HG03460 (cell line): ENCODE data around the gene ZNF497.
A peak's percentile ranks its signal among the peaks of the same experiment; 100 is the strongest.
"Not testable (repeated sequence)": the region's sequence is repeated elsewhere in the genome, so short reads cannot be mapped to it uniquely, and the experiment has no call there.

Source experiments
- ATAC-seq: cut with Tn5 transposase; IDR thresholded peaks from one replicate; pipeline ENCODE4 v1.9.1; 2021; ENCODE audit not compliant: unreplicated experiment

ZNF497 gene

DNA sequence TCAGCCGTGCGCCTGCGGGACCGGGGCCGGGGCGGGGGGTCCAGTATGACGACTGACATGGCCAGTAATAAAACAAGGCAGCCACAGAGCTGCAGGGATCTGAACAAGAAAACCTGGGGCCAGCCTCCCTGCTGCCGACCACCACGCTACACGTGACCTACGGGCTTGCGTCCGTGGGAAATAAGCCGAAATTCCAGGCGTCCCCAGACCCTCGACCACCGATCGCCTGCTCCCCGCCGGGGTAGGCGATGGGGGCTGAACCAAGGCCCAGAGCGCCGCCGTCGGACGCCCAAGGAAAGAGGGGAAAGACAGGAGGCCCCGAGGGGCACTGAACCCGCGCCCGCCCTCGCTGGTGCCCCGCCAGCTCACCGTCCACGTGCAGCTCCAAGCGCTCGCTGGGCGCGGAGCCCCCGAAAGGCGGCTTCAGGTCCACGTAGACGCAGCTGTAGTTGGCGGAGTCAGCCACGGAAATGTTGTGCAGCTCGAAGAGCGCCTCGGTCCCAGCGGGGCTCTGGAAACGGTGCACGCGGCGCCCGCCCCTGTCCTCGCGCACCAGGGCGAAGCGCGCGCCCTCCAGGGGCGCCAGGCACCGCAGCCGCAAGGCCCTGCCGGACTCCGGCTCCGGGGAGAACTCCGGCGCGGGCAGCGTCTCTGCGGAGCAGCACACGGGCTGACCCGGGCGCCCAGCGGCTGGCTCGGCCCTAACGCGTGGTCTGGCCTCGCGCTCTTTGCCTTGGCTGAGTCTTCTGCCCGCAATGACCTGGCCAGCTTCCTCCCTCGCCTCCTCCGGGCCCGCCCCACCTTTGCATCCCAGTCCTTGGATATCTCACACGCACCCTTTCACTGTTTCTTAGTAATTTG lies 12.3 kb downstream of the ZNF497 start:
- ATAC-seq: no peak

DNA sequence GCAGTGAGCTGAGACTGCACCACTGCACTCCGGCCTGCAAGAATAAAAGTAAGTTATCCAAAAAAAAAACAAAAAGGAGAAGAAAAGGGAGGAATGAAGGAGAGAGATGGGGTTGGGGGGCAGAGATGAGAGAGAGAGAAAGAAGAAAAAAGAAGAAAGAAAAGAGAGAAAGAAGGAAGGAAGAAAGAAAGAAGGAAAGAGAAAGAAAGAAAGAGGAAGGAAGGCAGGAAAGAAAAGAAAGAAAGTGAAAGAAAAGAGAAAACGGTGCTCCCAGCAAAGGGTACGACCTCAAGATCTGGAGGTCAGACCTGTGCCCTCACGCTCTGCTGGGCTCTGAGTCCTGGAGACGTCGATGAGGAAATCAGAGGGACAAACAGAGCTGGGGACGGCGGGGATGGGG lies 13.0 kb downstream of the ZNF497 start:
- ATAC-seq: no peak

DNA sequence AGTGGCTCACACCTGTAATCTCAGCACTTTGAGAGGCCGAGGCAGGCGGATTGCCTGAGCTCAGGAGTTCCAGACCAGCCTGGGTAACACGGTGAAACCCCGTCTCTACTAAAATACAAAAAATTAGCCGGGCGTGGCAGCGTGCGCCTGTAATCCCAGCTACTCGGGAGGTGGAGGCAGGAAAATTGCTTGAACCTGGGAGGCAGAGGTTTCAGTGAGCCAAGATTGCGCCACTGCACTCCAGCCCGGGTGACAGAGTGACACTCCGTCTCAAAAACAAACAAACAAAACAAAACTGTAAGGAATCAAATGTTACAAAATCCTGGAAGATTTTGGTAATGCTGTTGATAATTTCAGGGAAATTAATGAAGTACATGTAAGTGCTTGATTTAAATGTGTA lies 14.5 kb downstream of the ZNF497 start:
- not testable (repeated sequence) for ATAC-seq

DNA sequence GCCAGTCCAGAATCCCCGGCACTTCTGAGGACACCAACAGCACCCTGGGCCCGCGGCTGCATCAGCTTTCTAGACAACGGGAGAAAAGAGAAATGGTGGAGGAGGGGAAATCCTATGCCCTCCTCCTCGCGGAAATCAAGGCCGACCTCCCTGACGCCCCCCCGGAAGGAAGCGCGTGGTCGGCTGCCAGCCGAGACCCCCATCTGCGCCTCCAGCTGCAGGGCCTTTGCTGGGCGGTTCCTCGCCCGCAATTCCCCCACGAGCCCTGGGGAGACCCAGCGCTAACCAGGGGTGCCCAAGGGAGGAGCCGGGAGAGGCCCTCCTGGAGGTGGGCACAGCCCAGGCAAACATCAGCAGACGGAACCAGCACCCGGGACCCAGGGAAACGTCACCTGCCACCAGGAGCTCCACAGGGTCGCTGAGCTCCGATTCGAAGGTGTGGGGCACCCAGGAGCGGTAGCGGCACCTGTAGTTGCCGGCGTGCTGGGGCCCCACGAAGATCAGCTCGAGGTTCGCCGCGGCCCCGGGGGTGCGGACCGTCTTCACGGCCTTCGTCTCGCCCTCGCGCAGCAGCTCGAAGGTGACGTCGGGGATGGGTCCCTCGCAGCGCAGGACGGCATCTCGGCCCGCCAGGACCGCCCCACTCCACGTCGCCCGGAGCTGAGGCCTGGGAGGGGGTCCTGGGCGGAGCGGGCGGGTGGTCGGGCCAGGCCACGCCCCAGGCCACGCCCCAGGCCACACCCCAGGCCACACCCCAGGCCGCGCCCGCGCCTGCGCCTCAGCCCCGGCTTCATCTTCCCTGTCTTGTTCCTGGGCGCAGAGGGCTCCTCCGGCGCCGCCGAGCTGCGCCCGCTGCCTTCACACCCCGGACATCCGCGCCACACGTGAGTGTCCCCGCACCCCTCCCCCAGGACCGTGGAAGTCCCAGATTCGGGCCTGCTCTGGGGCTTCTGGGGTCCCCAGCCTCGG lies 15.3 kb downstream of the ZNF497 start:
- ATAC-seq: peak; percentile 81

DNA sequence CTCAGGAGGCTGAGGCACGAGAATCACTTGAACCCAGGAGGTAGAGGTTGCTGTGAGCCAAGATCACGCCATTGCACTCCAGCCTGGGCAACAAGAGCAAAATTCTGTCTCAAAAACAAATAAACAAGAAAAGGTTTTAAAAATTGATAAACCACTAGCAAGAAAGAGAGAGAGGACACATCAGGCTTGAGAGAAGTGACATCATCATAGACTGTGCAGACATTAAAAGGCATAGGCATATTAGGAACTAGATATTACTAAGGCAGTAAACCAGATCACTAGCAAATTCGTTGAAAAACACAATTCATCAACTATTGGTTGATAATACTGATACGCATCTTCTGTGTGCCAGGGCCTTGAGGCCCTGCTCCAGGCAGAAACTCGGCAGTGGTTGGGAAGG lies 17.0 kb downstream of the ZNF497 start:
- no peak for ATAC-seq

DNA sequence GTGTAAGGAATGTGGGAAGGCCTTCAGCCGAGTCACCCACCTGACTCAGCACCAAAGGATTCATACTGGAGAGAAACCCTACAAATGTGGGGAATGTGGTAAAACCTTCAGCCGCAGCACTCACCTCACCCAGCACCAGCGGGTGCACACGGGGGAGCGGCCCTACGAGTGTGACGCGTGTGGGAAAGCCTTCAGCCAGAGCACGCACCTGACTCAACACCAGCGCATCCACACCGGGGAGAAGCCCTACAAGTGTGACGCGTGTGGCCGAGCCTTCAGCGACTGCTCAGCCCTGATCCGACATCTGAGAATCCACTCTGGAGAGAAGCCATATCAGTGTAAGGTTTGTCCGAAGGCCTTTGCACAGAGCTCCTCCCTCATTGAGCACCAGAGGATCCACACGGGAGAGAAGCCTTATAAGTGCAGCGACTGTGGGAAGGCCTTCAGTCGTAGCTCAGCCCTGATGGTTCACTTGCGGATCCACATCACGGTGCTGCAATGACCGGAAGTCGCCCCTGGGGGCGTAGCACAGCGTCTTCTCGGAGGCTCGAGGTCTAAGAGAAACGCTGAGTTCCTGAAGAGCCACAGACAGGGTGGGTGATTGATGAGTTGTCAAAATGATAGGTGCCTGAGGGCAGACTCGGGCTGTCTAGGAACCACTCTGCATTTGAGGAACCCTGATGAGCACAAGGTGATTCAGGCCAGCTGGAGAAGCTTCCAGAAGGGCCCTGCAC lies 23.6 kb downstream of the ZNF497 start:
- ATAC-seq: no peak

DNA sequence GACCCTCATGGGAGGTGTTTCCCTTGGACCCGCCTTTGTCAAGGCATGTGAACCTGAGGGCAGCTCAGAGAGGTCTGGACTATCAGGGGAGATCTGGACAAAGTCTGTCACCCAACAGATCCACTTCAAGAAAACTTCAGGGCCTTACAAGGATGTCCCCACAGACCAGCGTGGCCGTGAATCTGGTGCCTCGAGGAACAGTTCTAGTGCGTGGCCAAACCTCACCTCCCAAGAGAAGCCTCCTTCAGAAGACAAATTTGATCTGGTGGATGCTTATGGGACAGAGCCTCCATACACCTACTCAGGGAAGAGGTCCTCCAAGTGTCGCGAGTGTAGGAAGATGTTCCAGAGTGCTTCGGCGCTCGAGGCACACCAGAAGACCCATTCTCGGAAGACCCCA lies 24.2 kb downstream of the ZNF497 start:
- ATAC-seq: no peak

DNA sequence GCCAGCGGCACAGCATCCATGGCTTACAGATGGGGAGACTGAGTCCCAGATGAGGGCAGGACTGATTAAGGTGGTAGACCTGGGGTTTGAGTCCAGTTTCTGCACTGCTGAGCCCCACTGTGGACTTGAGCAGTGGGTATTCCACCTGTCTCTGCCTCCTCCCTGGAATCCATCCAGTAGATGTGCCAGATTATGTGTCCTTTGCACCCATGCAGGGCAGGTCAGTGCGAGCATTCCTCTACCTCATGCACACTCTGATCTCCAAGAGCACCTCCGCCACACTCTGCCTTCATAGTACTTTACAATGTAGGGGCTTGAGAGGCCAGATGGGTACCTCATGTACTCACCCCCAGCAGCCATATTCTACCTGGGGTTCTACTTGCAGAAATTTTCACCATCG lies 25.7 kb downstream of the ZNF497 start:
- ATAC-seq: no peak

DNA sequence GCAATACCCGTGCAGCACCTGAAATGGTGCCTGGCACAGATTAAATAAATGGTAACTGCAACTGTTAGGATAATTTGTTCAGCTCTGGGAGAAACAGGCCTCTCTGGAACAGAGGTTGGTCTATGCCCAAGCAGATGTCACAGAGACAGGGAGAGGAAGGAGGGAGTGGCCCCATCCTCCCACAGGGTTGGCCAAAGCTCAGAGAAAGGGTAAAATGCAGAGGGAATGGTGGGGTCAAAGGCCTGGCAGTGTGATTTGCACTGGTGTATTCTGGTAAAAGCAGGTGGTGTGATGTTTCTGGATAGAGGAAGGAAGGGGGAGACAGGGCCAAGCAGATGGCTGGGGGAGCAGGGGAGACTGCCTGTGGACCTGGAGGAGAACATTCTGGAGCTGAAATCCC lies 26.3 kb downstream of the ZNF497 start:
- ATAC-seq: no peak

DNA sequence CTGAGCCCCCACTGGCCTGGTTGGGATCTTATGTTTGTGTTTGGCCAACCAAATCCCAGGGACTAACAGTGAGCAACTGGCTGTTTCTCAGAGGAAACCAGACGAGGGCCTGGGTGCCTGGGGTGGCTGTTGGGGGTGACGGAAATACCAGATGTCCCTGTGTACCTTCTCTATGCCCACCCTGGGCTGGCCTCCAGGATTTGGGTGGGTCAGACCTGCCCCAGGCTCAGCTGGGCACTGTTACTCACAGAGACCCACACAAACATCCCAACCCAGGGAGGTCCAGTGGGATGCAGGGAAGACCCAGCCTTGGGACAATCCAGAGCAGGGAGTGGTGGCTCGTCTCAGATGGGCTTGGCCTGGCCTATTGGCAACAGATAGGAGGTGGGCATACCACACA lies 26.9 kb downstream of the ZNF497 start:
- no peak for ATAC-seq

DNA sequence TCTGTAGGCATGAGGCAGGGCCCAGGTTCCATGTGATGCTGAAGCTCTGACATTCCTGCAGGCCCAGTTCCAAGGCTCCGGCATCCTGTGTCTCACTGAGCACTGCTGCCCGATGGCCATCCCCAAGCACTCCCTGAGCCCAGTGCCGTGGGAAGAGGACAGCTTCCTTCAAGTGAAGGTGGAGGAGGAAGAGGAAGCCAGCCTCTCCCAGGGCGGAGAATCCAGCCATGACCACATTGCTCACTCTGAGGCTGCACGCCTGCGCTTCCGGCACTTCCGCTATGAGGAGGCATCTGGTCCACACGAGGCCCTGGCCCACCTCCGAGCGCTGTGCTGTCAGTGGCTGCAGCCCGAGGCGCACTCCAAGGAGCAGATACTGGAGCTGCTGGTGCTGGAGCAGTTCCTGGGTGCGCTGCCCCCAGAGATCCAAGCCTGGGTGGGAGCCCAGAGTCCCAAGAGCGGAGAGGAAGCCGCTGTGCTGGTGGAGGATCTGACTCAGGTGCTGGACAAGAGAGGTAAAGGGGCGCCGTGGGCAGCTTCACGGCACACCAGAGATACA lies 27.8 kb downstream of the ZNF497 start:
- ATAC-seq: no peak

DNA sequence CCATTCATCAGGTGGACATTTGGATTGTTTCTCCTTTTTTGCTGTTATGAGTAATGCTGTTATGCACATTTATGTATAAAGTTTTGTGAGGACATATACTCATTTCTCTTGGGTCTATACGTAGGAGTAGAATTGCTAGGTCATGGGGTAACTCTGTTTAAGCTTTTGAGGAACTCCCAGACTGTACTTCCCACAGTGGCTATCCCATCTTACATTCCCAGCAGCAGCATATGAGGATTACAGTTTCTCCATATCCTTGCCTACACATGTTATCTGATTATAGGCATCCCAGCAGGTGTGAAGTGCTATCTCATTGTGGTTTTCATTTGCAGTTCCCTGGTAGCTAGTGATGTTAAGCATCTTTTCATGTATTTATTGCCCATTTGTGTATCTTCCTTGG lies 29.9 kb downstream of the ZNF497 start:
- ATAC-seq: no peak

DNA sequence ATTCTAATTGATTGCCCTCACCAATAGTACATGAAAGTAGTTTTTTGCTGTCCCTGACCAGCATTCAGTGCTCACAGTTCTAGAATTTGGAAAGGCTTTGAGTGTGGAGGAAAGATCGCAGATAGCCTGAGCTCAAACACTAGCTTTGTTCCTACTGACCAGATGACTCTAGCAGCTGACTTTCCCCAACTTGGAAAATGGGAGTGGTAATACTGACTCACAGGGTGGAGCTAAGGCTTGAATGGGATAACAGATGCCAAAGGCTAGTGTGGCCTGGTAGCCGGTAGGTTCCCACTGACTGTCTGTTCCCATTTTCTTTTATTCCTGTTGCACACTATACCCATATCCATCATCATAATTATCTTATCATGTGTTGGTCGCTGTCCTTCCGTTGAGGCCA lies 32.1 kb downstream of the ZNF497 start:
- no peak for ATAC-seq

DNA sequence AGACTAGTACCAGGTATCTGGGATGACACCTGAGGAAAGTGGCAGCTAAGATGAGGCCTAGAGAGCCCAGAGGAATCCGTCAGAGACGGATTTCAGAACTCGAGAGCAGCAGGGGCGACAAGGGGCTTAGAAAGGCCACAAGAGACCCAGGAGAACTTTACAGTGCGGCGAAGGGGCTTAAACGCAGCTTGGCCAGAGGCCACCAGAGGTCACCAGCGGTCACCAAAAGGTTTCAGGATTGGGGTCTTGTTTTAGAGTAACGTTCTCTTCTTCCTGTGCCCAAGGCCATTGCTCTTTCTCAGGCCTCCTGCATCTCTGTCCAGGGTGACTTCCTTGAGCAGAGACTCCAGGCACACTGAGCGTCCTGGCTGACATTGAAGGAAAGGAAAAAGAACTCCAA lies 33.6 kb downstream of the ZNF497 start:
- no peak for ATAC-seq

DNA sequence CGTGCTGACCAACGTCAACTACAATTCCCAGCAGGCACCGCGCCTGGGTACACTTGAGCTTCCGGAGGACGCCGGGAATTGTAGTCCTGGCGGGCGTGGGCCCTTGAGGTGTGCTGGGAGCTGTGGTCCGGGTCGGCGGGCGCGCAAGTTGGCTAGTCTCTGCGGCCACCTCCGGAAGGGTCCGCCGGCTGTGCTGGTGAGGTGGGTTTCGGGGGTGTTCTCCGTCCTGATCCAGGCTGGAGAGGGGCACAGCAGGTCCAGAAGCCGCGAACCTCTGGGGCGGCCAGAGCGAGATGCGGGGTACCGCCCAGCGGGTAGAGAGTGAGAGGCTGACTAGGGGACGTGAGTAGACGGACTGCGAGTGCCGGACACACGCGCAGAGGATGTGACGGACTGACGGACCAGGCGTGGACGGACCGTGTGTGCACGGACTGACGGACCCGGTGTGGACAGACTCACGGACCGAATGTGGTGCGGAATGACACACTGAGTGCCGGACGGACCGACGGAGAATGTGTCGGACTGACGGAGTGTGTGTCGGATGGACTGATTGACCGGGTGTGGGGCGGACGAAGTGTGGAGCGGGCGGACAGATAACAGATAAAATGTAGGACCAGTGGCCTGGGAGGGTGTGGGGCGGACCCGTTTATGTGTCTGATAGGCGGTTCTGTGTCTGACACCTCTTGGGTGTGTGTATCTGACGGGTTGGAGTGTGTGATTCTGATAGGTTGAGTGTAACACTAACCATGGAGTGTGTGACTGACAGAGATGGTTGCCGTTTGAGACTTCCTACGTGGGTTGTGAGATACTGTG lies 35.4 kb downstream of the ZNF497 start, which contains the start of gene ZSCAN22:
Gene ZSCAN22, plus strand, starts transcription at position 81 of the 813 bp plus-strand sequence. CDS start 7,809 bp downstream, outside the sequence.
- peak; percentile 89 for ATAC-seq

DNA sequence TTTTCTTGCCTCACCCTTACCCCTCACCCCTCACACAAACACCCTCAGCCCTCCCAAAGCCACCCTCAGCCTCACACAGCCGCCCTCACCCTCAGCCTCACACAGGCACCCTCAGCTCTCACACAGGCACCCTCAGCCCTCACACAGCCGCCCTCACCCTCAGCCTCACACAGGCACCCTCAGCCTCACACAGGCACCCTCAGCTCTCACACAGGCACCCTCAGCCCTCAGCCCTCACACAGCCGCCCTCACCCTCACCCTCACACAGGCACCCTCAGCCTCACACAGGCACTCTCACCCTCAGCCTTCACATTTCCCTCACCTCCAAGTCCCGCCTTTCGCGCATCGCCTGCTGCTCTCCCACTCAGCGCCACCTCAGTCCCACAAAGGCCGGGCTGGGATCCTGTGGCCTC lies 36.0 kb downstream of the ZNF497 start:
- no peak for ATAC-seq

DNA sequence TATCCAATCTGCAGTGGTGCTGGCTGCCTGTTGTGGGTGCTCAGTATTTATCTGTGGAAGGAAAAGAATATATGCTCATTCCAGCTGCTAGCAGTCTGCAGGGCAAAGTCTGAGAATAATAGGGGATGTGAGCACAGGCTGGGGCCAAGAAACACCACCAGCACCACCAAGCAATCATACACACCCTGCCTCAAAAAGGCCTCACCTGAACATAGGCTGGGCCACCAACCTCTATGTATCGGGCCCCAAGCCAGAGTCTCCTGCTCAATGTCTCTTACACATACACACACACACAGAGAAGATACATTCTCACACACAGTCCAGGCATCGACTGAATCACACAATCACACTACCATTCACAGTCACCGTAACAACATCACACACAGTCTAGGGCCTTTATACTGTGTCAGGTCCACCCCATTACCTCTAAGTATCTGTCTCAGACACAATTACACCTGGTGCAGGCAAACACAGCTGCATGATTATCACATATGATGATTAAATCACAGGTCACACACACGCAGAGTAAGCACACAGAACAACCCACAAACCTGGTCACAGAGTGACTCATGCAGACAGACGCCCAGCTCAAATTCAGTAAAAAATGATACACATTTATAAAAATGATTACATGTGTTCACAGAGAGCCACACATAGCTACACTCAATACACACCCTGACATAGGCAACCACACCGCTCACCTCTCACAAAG lies 37.1 kb downstream of the ZNF497 start:
- no peak for ATAC-seq

DNA sequence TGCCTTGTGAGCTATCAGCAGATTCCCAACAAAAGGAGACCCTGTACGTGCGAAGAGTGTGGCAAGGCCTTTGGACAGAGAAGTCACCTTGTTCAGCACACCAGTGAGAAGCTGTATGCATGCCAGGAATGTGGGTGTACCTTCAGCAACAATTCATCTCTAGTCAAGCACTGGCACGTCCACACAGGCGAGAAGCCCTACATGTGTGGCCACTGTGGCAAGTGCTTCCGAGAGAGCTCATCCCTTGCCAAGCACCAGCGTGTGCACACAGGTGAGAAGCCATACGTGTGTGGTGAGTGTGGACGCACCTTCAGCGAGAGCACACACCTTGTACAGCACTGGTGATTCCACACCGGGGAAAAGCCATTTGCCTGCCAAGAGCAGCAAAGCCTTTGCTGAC lies 43.3 kb downstream of the ZNF497 start:
- no peak for ATAC-seq

DNA sequence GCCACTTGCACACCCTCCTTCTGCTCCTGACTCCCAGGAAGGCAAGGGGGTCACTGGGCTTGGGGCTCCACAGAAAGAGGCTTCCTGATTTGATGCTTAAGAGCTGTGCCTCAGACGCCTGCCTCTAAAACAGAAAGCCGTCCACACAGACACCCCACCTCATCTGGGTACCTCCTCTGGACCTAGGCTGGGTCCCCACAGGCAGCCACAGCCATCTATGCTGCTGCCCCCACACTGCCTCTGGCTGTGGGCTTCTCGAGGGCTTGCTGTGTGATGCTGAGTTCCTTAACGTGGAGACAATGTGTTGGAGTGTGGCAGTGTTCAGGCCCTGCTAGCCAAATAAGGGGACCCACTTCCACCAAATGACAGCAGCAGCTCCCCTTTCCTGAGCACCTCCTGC lies 44.3 kb downstream of the ZNF497 start:
- no peak for ATAC-seq
